WTC11 (cell line): Measurements from ENCODE around the gene SPOP. TPM values are rescaled to one million over a fixed set of nuclear protein-coding genes. Genes with fewer than 3 reads are reported as not detected.
A peak's percentile ranks its signal among the peaks of the same experiment; 100 is the strongest.

Experiments used
- ATAC-seq: fragments of 200-7000 bp; cut with Tn5 transposase; 2 replicates; pipeline ENCODE4 v1.10.0; 2021; ENCODE audit warnings: mild to moderate bottlenecking, moderate library complexity
- CTCF ChIA-PET: fragments of 300-600 bp; sonication (Branson Sonifier 250); formaldehyde crosslinking; loops from one replicate; lab custom pipeline; 2021; ENCODE audit warnings: antibody characterized with exemption; lab: Charles Lee
- POLR2A ChIA-PET: fragments of 350-600 bp; sonication (Branson Sonifier 250); formaldehyde crosslinking; loops from one replicate; lab custom pipeline; 2021; ENCODE audit warnings: antibody characterized with exemption; lab: Charles Lee
- DNase-seq: peaks from one replicate; pipeline ENCODE4 v3.0.0; 2021; ENCODE audit warnings: low spot score
- H3K27ac Mint-ChIP-seq: 2 replicates; pipeline ENCODE4 v1.8.0; 2021; ENCODE audit warnings: mixed read lengths
- H3K27me3 Mint-ChIP-seq: 2 replicates; pipeline ENCODE4 v1.8.0; 2021; ENCODE audit warnings: low read depth, mild to moderate bottlenecking, moderate library complexity, mixed read lengths
- H3K36me3 Mint-ChIP-seq: 2 replicates; pipeline ENCODE4 v1.8.0; 2021; ENCODE audit warnings: mixed read lengths
- H3K4me1 Mint-ChIP-seq: 2 replicates; pipeline ENCODE4 v1.8.0; 2022; ENCODE audit warnings: mixed read lengths
- H3K4me3 Mint-ChIP-seq: 2 replicates; pipeline ENCODE4 v1.8.0; 2021; ENCODE audit warnings: mild to moderate bottlenecking, moderate library complexity, mixed read lengths
- H3K9me3 Mint-ChIP-seq: 2 replicates; pipeline ENCODE4 v1.8.0; 2021; ENCODE audit warnings: mixed read lengths
- ATF1 ChIP-seq: sonication (generic); formaldehyde crosslinking; IDR thresholded peaks from 2 replicates; pipeline ENCODE4 v1.8.1; 2023; ENCODE audit warnings: mild to moderate bottlenecking, moderate library complexity, missing genetic modification reagents
- ATF6 ChIP-seq: sonication (generic); formaldehyde crosslinking; IDR thresholded peaks from 2 replicates; pipeline ENCODE4 v1.8.1; 2023; ENCODE audit warnings: mild to moderate bottlenecking, missing genetic modification reagents
- CTCF ChIP-seq: fragments of 200-600 bp; IDR thresholded peaks from 2 replicates; pipeline ENCODE4 v1.8.0; 2022; ENCODE audit warnings: antibody characterized with exemption
- ETV6 ChIP-seq: sonication (generic); formaldehyde crosslinking; IDR thresholded peaks from 2 replicates; pipeline ENCODE4 v1.8.1; 2022; ENCODE audit warnings: mild to moderate bottlenecking, missing genetic modification reagents
- GRHL2 ChIP-seq: fragments of 250-450 bp; sonication (Bioruptor Pico); IDR thresholded peaks from 2 replicates; pipeline ENCODE4 v1.8.0; 2022; ENCODE audit warnings: mild to moderate bottlenecking, moderate library complexity; ENCODE audit not compliant: insufficient replicate concordance, severe bottlenecking
- MYBL2 ChIP-seq: sonication (generic); formaldehyde crosslinking; IDR thresholded peaks from 2 replicates; pipeline ENCODE4 v1.8.1; 2023; ENCODE audit warnings: mild to moderate bottlenecking, moderate library complexity, missing genetic modification reagents
- TEAD4 ChIP-seq: sonication (generic); formaldehyde crosslinking; IDR thresholded peaks from 2 replicates; pipeline ENCODE4 v1.8.0; 2022; ENCODE audit warnings: mild to moderate bottlenecking, missing genetic modification reagents
- ZNF138 ChIP-seq: sonication (generic); formaldehyde crosslinking; conservative IDR thresholded peaks from 2 replicates; pipeline ENCODE4 v1.8.1; 2022; ENCODE audit warnings: mild to moderate bottlenecking, moderate library complexity, missing genetic modification reagents
- ZNF425 ChIP-seq: fragments of 250-450 bp; sonication (Bioruptor Pico); conservative IDR thresholded peaks from 2 replicates; pipeline ENCODE4 v1.9.0; 2021; ENCODE audit warnings: mild to moderate bottlenecking
- total RNA-seq: library from RNA; stranded (reverse); gene quantifications from 3 replicates; pipeline ENCODE4 v1.2.3, GENCODE V29; 2021
- TF ChIP-seq, protein P1 (sequence below): sonication (generic); formaldehyde crosslinking; IDR thresholded peaks from 2 replicates; pipeline ENCODE4 v1.8.1; 2023; ENCODE audit warnings: mild to moderate bottlenecking, missing genetic modification reagents, borderline replicate concordance
- TF ChIP-seq, protein P2 (sequence below): sonication (generic); formaldehyde crosslinking; IDR thresholded peaks from 2 replicates; pipeline ENCODE4 v1.8.1; 2023; ENCODE audit warnings: mild to moderate bottlenecking, missing genetic modification reagents, moderate library complexity
- TF ChIP-seq, protein P3 (sequence below): sonication (generic); formaldehyde crosslinking; IDR thresholded peaks from 2 replicates; pipeline ENCODE4 v1.8.0; 2022; ENCODE audit warnings: missing genetic modification reagents
- TF ChIP-seq, protein P4 (sequence below): sonication (generic); formaldehyde crosslinking; conservative IDR thresholded peaks from 2 replicates; pipeline ENCODE4 v1.8.1; 2022; ENCODE audit warnings: mild to moderate bottlenecking, missing genetic modification reagents

SPOP gene
- total RNA-seq, 1 experiment from 2014 or later = 19.2 TPM

DNA sequence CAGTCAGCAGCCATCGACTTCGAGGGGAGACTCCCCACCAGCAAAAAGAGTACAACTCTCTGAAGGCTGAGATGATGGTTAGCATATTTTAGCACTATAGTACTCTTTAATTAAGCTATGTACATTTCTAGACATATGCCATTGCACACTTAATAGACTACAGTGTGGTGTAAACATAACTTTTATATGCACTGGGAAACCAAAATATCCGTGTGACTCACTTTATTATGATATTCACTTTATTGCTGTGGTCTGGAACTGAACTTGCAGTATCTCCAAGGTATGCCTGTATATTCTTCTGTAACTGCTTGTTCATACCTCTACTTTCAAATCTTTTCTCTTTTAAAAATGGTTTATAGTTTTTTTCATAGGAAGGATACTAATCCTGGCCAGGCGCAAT lies 113.3 kb downstream of the SPOP start (continued):
- TF ChIP-seq ATF6 (CRISPR knock-in tag) = no peak
- no peak for TF ChIP-seq MYBL2 (CRISPR knock-in tag)
- TF ChIP-seq ATF1 (CRISPR knock-in tag) = no peak
- no peak for TF ChIP-seq GRHL2
- no peak for TF ChIP-seq ZNF138 (CRISPR knock-in tag)
- no peak for TF ChIP-seq ZNF425
- TF ChIP-seq, protein P1, sequence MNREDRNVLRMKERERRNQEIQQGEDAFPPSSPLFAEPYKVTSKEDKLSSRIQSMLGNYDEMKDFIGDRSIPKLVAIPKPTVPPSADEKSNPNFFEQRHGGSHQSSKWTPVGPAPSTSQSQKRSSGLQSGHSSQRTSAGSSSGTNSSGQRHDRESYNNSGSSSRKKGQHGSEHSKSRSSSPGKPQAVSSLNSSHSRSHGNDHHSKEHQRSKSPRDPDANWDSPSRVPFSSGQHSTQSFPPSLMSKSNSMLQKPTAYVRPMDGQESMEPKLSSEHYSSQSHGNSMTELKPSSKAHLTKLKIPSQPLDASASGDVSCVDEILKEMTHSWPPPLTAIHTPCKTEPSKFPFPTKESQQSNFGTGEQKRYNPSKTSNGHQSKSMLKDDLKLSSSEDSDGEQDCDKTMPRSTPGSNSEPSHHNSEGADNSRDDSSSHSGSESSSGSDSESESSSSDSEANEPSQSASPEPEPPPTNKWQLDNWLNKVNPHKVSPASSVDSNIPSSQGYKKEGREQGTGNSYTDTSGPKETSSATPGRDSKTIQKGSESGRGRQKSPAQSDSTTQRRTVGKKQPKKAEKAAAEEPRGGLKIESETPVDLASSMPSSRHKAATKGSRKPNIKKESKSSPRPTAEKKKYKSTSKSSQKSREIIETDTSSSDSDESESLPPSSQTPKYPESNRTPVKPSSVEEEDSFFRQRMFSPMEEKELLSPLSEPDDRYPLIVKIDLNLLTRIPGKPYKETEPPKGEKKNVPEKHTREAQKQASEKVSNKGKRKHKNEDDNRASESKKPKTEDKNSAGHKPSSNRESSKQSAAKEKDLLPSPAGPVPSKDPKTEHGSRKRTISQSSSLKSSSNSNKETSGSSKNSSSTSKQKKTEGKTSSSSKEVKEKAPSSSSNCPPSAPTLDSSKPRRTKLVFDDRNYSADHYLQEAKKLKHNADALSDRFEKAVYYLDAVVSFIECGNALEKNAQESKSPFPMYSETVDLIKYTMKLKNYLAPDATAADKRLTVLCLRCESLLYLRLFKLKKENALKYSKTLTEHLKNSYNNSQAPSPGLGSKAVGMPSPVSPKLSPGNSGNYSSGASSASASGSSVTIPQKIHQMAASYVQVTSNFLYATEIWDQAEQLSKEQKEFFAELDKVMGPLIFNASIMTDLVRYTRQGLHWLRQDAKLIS (CRISPR knock-in tag) = no peak
- no peak for TF ChIP-seq TEAD4 (CRISPR knock-in tag)
- no peak for TF ChIP-seq ETV6 (CRISPR knock-in tag)

DNA sequence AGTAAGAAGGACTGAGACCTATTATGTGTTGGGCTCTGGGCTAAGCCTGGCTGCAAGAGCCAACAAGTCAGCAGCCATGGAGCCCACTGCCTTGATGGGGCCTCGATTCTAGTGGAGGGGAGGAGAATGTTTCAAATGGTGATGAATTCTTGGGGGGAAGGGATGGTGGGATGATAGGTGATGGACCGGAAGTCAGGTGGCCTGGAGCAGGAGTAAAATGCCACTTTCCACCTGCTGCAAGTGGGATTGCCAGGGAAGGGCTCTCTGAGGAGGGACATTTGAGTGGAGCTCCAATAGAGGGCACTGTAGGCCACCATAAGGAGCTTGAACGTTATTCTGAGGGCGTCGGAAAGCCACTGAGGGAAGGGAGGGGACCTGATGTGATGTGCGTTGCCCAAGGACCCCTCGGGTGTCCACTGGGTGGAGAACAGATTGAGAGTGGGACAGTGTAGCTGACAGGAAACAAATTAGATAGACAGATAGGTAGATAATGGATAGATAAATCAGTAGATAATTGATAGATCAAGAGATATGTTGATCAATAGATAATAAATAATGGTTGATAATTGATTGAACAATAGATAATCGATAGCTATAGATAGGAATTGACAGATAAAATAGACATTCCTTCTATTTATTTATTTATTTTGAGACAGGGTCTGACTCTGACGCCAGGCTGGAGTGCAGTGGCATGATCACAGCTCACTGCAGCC lies 120.4 kb downstream of the SPOP start:
- POLR2A ChIA-PET = no interaction called here
- peak; percentile 70 for DNase-seq
- CTCF ChIA-PET = interaction anchor here (0.5 to 4.2 kb wide), 57 partner anchors 8 to 441 kb away, joined by 3 to 129 read pairs (median 7); partner anchors contain the start of genes DLX3, KAT7, NGFR and PHB1
- Mint-ChIP-seq H3K27me3 (peaks cover 8% of the 10 kb centered on the region), H3K4me1 (peaks cover 13% of the 10 kb centered on the region), H3K36me3 (no peaks in the 10 kb centered on the region), H3K27ac (no peak overlapping the region), H3K9me3 (no peaks in the 10 kb centered on the region), H3K4me3 (no peak overlapping the region)
- ATAC-seq = peak; percentile 75
- TF ChIP-seq, protein P2, sequence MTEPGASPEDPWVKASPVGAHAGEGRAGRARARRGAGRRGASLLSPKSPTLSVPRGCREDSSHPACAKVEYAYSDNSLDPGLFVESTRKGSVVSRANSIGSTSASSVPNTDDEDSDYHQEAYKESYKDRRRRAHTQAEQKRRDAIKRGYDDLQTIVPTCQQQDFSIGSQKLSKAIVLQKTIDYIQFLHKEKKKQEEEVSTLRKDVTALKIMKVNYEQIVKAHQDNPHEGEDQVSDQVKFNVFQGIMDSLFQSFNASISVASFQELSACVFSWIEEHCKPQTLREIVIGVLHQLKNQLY = no peak
- TF ChIP-seq, protein P3, sequence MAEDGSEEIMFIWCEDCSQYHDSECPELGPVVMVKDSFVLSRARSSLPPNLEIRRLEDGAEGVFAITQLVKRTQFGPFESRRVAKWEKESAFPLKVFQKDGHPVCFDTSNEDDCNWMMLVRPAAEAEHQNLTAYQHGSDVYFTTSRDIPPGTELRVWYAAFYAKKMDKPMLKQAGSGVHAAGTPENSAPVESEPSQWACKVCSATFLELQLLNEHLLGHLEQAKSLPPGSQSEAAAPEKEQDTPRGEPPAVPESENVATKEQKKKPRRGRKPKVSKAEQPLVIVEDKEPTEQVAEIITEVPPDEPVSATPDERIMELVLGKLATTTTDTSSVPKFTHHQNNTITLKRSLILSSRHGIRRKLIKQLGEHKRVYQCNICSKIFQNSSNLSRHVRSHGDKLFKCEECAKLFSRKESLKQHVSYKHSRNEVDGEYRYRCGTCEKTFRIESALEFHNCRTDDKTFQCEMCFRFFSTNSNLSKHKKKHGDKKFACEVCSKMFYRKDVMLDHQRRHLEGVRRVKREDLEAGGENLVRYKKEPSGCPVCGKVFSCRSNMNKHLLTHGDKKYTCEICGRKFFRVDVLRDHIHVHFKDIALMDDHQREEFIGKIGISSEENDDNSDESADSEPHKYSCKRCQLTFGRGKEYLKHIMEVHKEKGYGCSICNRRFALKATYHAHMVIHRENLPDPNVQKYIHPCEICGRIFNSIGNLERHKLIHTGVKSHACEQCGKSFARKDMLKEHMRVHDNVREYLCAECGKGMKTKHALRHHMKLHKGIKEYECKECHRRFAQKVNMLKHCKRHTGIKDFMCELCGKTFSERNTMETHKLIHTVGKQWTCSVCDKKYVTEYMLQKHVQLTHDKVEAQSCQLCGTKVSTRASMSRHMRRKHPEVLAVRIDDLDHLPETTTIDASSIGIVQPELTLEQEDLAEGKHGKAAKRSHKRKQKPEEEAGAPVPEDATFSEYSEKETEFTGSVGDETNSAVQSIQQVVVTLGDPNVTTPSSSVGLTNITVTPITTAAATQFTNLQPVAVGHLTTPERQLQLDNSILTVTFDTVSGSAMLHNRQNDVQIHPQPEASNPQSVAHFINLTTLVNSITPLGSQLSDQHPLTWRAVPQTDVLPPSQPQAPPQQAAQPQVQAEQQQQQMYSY (CRISPR knock-in tag) = no peak
- TF ChIP-seq, protein P4, sequence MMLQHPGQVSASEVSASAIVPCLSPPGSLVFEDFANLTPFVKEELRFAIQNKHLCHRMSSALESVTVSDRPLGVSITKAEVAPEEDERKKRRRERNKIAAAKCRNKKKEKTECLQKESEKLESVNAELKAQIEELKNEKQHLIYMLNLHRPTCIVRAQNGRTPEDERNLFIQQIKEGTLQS (CRISPR knock-in tag) = no peak
- no peak for TF ChIP-seq ATF1 (CRISPR knock-in tag)
- 0 out of 2 replicates have a peak, but pooled peaks have one; percentile 49 for TF ChIP-seq CTCF
